H4 (cell line): ENCODE measurements around the gene CRY2. TPM values are rescaled to one million over a fixed set of nuclear protein-coding genes. Genes with fewer than 3 reads are reported as not detected.
A peak's percentile ranks its signal among the peaks of the same experiment; 100 is the strongest.
"Not testable (repeated sequence)": the region's sequence is repeated elsewhere in the genome, so short reads cannot be mapped to it uniquely, and the experiment has no call there.

Experiments
- DNase-seq: peaks from one replicate; pipeline ENCODE4 v3.0.0-alpha.2; 2015; ENCODE audit warnings: low spot score
- total RNA-seq: library from RNA; depleted of rRNA; stranded (reverse); fragments of >200 nt; shearing (Covaris generic); gene quantifications from 2 replicates; pipeline ENCODE4 v1.2.3, GENCODE V29; 2014

CRY2 gene
- total RNA-seq, 1 experiment from 2014 or later, result 8.9 TPM

DNA sequence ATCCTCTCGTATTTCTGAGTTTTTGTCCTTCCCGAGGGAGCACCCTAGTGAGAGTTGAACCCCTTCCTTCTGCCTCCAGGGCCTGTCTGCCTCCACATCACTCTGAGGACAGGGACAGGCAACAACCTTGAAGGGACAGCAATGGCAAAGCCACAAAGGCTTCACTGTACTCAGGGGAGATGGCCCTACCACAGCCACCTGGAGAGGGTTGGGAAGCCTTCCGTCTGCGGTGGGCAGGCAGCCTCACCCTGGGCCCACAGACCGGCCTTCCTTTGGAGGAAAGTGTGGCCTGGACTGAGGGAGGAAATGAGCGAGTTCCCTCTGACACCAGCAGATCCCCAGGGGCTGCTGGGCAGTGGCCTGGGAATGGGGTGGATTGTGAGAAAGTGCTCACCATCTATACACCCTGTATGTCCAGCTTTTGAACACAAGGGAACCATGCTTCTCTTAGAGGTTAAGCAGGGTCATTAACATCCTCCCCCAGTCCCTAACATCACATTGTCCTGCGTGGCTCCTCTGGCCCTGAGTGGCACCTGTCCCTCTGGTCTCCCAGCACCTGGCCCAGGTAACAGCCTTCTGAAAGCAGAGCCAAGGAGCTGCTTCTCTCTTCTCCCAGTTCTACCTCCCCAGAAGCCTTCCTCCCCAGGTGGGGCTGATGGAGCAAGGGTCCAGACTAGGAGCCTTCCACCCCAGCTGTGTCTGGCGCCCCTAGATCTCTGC is 35.5 kb upstream of the CRY2 start:
- no peak for DNase-seq

- no peak for DNase-seq
Observed at GRCh38 chr11:45812581-45813548, 34.4 kb upstream of the CRY2 start.

- no peak for DNase-seq
Observed at GRCh38 chr11:45815747-45816146, 31.5 kb upstream of the CRY2 start.

DNA sequence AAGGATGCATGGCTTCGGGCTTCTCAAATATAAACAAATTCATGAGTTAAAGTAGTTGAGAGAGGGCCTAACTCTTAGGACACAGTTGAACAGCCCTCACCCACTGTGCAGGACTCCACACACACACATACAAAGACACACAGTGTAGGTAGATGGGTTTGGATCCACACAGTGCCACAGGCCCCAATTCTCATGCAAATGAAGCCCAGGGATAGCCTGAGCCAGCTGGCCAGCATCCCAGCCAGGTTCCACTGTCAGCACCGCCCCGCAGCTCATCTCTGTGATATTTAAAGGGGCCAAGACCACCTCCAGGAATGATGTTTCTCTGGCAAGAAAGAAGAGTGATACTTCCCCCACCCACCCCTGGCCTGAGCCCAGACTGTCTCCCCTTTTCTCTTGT is 30.7 kb upstream of the CRY2 start:
- DNase-seq, result no peak

DNA sequence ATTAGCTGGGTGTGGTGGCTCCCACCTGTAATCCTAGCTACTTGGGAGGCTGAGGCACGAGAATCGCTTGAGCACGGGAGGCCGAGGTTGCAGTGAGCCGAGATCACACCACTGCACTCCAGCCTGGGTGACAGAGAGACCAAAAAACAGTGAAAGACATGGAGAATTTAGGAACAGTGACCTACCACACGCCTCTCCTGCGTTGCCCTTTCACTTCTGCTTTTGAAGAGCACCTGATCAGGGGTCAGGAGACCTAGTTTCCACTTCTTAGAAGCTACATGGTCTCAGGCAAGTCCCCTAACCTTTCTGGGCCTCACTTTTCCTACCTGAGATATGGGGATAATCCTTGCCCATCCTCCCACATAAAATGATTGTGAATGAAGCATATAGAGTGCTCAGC is 30.1 kb upstream of the CRY2 start:
- DNase-seq, result no peak

DNA sequence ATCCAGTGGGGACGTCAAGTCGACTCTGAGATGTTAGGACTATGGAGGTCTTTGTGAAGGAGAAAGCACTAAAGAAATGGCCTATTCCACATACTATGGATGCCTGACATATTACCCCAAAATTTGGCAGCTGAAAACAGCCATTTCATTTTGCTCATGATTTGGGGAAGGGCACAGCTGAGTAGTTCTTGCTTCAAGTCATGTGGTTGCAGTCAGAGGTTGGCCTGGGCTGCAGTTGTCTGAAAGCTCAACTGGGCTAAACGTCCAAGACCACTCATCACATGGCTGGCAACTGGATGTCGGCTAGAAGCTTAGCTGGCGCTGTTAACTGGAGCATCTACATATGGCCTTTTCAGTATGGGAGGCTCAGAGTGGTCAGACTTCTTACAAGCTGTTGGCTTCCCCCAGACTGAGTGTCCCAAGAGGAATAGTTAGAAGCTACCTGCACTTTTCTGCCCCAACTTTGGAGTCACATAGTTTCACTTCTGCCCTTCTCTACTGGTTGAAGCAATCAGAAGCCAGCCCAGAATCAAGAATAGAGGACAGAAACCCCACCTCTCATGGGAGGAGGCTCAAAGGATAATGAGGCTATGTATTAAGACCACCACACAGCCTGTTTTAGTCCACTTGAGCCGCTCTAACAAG is 28.2 kb upstream of the CRY2 start:
- no peak for DNase-seq

- no peak for DNase-seq
Observed at GRCh38 chr11:45820211-45820857, 26.9 kb upstream of the CRY2 start.

DNA sequence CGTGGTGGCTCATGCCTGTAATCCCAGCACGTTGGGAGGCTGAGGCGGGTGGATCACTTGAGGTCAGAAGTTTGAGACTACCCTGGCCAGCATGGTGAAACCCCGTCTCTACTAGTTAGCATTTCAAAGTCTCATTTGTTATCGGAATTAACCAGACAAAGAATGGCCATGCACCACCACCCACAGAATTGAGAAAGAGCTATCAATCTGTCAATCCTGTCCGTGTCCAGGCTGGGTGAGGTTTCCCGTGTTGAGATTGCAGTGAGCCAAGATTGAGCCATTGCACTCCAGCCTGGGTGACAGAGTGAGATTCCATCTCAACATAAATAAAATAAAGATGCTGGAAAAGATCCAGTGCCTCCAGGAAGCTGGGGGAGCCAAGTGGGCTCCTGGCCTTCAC is 20.8 kb upstream of the CRY2 start:
- DNase-seq, result not testable (repeated sequence)

- no peak for DNase-seq
Observed at GRCh38 chr11:45827123-45827522, 20.2 kb upstream of the CRY2 start.

- no peak for DNase-seq
Observed at GRCh38 chr11:45828996-45829395, 18.3 kb upstream of the CRY2 start.

- DNase-seq, result no peak
Observed at GRCh38 chr11:45830596-45830995, 16.7 kb upstream of the CRY2 start.

DNA sequence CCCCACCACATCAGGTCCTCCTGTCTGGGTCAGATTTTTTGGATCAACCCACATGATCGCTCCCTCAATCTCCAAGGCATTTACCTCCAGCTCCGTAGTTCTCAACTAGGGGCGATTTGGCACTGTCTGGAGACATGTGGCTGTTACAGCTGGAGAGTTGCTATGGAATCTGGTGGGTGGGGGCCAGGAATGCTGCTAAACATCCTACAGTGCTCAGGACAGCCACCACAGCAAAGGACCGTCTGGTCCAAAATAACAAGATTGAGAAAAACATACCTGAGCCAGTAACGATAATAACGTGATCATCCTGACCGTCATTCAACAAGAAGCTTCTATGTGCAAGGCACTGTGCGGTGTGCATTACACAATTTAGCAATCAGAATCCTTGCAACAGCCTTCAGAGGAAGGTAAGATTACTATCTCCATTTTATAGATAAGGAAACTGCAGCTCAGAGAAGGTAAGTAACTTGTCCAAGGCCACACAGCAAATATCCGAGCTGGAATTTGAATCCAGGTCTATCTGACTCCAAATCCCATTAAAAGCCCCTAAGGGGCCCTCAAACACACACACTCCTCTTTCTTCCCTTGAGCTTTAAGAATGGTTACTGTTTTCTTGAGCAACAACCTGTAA is 14.3 kb upstream of the CRY2 start:
- no peak for DNase-seq

DNA sequence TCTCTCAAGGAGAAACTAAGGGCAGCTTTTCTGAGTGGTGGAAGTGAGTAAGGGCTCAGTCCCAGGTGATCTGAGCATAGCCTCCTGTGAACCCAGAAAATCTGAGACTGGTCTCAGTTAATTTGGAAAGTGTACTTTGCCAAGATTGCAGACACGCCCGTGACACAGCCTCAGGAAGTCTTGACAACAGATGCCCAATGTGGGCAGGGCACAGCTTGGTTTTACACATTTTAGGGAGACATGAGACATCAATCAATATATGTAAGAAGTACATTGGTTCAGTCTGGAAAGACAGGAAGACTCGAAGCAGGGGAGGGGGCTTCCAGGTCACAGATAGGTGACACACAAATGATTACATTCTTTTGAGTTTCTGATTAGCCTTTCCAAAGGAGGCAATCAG is 13.5 kb upstream of the CRY2 start:
- no peak for DNase-seq

DNA sequence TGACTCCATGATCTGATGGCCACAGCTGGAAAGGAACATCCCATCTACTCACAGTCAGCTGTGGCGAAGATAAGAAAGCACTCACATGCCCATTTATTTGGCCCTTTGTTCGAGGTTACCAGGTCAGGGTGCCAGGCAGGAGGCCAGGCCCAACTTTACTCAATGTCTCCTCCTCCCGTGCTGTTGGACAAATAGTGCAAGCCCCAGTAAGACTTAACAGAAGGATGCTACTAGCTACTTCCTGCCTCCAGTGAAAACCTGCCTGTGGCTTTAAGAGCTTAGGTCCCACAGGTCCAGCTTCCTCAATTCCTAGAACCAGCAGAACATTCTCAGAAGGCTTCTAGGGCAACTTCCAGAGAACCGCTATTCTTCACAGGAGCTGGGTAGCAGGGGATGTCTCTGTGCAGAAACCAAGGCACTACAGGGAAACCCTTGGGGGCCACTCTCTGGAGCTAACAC is 12.9 kb upstream of the CRY2 start:
- DNase-seq, result no peak

- no peak for DNase-seq
Observed at GRCh38 chr11:45839204-45839603, 8.1 kb upstream of the CRY2 start.

DNA sequence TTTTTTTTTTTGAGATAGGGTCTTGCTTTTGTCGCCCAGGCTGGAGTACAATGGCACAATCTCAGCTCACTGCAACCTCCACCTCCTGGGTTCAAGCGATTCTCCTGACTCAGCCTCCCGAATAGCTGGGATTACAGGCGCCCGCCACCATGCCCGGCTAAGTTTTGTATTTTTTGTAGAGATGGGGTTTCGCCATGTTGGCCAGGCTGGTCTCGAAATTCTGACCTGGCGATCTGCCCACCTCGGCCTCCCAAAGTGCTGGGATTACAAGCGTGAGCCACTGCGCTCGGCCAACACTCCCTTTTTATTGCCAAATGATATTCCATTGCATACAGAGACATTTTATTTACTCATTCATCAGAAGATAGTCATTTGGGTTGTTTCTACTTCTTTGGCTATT is 7.0 kb upstream of the CRY2 start:
- DNase-seq, result not testable (repeated sequence)

GRCh38 chr11:45843158-45843924 is 3.9 kb upstream of the CRY2 start:
- peak; percentile 88 for DNase-seq

DNA sequence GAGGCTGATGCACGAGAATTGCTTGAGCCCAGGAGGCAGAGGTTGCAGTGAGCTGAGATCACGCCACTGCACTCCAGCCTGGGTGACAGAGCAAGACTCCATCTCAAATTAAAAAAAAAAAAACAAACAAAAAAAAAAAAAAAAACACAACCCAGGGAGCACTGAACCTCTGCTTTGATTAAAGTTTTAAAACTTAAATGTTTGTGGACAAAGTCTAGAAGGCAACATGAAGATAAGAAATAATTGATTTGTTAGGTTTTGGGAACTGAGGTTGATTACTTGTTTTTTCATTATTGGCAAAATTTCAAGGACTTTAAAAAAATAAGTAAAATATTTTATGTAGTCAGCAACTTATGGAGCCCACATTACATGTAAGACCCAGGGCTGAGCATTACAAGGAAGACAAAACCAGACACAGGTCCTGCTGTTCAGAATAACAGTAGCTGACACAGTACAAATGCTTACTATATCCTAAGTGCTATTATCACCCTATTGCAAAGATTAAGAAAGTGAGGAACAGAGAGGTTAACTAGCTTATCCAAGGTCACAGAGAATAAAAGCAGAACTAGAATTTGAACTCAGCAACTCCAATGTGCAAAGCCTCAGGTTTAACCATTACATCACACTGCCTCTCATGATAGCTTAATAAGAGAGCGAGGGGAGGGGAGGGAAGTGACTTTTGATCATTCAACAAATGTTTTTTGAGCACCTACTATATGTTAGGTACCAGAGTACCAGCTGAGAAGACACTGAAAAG is 2.3 kb upstream of the CRY2 start:
- DNase-seq, result no peak

GRCh38 chr11:45846174-45846675 is 1.1 kb upstream of the CRY2 start:
- no peak for DNase-seq

DNA sequence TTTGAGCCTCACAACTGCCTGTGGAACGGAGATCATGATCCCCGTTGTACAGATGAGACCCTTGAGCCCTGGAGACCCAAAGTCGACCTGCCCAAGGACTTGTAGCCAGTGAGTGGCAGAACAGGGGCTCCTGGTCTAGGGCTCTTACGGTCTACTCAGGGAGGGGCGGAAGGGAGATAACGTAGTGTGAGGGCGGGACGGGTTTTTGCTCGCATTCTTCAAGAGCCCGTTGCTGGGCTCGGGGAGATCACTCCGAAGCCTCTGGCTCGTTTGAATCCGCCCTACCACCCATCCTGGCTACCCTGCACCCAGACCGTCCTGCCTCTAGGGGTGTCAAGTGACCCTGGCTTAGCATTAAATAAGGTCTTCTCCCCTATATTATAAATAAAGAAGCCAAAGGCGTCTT is 639 bp downstream of the CRY2 start:
- no peak for DNase-seq
